DND-41 (cell line): ENCODE results near the gene PLXNA3.

Experiments used
- EZH2 ChIP-seq: IDR thresholded peaks from 3 replicates; pipeline ENCODE4 v1.6.1; 2012; ENCODE audit warnings: borderline replicate concordance, low read depth, mild to moderate bottlenecking, moderate library complexity, low read length, inconsistent platforms; ENCODE audit not compliant: severe bottlenecking
- TF ChIP-seq, protein P1 (sequence below): IDR thresholded peaks from 2 replicates; pipeline ENCODE4 v1.5.1; 2012; ENCODE audit warnings: borderline replicate concordance, low read length, moderate library complexity, mild to moderate bottlenecking; ENCODE audit not compliant: poor library complexity, severe bottlenecking; ENCODE audit errors: extremely low read depth

DNA sequence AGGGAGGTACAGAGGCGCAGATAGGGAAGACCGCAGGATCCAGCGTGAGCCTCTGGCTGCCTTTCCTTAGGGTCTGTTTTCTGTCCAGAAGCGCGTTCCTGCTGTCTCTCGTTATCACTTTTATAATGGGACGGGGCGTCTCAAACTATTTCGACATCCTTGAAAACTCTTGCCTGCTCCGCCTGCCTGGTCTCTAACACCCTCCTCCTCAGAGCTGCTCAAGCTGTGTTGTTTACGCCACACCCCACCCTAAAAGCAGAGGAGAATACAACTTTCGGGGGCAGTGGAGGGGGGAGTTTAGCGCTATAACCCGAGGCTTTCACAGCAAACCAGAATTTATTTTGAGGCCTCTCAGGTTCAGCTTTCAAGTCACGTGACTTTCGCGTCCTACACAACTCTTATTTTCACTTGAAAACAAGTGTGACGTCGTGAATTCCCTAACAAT, 58.6 kb downstream of the PLXNA3 start:
- no peak for TF ChIP-seq EZH2
- TF ChIP-seq, protein P1, sequence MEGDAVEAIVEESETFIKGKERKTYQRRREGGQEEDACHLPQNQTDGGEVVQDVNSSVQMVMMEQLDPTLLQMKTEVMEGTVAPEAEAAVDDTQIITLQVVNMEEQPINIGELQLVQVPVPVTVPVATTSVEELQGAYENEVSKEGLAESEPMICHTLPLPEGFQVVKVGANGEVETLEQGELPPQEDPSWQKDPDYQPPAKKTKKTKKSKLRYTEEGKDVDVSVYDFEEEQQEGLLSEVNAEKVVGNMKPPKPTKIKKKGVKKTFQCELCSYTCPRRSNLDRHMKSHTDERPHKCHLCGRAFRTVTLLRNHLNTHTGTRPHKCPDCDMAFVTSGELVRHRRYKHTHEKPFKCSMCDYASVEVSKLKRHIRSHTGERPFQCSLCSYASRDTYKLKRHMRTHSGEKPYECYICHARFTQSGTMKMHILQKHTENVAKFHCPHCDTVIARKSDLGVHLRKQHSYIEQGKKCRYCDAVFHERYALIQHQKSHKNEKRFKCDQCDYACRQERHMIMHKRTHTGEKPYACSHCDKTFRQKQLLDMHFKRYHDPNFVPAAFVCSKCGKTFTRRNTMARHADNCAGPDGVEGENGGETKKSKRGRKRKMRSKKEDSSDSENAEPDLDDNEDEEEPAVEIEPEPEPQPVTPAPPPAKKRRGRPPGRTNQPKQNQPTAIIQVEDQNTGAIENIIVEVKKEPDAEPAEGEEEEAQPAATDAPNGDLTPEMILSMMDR, result no peak
